HCT116 (cell line): ENCODE results near the gene GNG4. TPM values are rescaled to one million over a fixed set of nuclear protein-coding genes. Genes with fewer than 3 reads are reported as not detected.

Experiments
- ATAC-seq: fragments of 200-7000 bp; cut with Tn5 transposase; 2 replicates; pipeline ENCODE4 v1.9.1; 2020; ENCODE audit warnings: mild to moderate bottlenecking, moderate library complexity
- BruUV-seq: library from RNA; stranded (reverse); fragments of 400-500 nt; replicated peaks from 2 replicates; lab custom pipeline; 2021; lab: Mats Ljungman, UMichigan
- CTCF ChIA-PET: fragments of 300-600 bp; sonication (Branson Sonifier 250); formaldehyde crosslinking; loops from one replicate; lab custom pipeline; 2021; ENCODE audit warnings: antibody characterized with exemption; lab: Charles Lee
- POLR2A ChIA-PET: fragments of 300-600, 350-600 bp; sonication (Branson Sonifier 250); formaldehyde crosslinking; loops from one replicate; lab custom pipeline; 2021; ENCODE audit warnings: antibody characterized with exemption; lab: Charles Lee
- RAD21 ChIA-PET, 2 experiments: fragments of 300-600 bp; sonication (Branson Sonifier 250); formaldehyde crosslinking; loops; one replicate each; lab custom pipeline; 2023; ENCODE audit warnings: low total read pairs in 2 of 2; ENCODE audit not compliant: uncharacterized antibody in 2 of 2, unreplicated experiment in 2 of 2, low non-redundant PET in 1 of 2; lab: Charles Lee
- DNase-seq: peaks from one replicate; pipeline ENCODE4 v3.0.0-alpha.2; 2010; ENCODE audit warnings: low read depth, low spot score
- H2AFZ ChIP-seq: fragments of 200-600 bp; shearing (Covaris generic), sonication (generic); 2 replicates; pipeline ENCODE4 v1.6.1; 2017; ENCODE audit warnings: low read depth, mixed run types, mixed read lengths, antibody characterized with exemption, low read length; ENCODE audit not compliant: poor library complexity, severe bottlenecking
- H3K27ac ChIP-seq: 2 replicates; pipeline ENCODE4 v1.5.1; 2012; ENCODE audit warnings: low read depth, low read length
- H3K27me3 ChIP-seq: fragments of 200-600 bp; sonication (generic); 2 replicates; pipeline ENCODE4 v1.6.1; 2016; ENCODE audit warnings: mixed run types, low read length, mixed read lengths; ENCODE audit not compliant: insufficient read depth
- H3K36me3 ChIP-seq, 2 experiments: fragments of 200-500 bp in 1 of 2; fragments of 200-600 bp in 1 of 2; sonication (Bioruptor generic) in 1 of 2; sonication (generic) in 1 of 2; 2 replicates each; pipeline versions ENCODE4 v1.5.1 to v1.6.1; 2014 to 2016; ENCODE audit warnings: low read length in 2 of 2, inconsistent platforms in 1 of 2, mixed read lengths in 1 of 2, mixed run types in 1 of 2; ENCODE audit not compliant: insufficient read depth in 2 of 2, control insufficient read depth in 1 of 2
- H3K4me1 ChIP-seq, 2 experiments: fragments of 200-600 bp in 1 of 2; sonication (generic) in 1 of 2; 2 replicates each; pipeline versions ENCODE4 v1.5.1 to v1.6.1; 2012 to 2017; ENCODE audit warnings: low read length in 2 of 2, inconsistent platforms in 1 of 2, mild to moderate bottlenecking in 1 of 2, mixed read lengths in 1 of 2, mixed run types in 1 of 2, moderate library complexity in 1 of 2; ENCODE audit not compliant: insufficient read depth in 2 of 2, control insufficient read depth in 1 of 2
- H3K4me2 ChIP-seq: fragments of 200-600 bp; sonication (generic); 2 replicates; pipeline ENCODE4 v1.6.1; 2017; ENCODE audit warnings: mixed run types, low read length, mixed read lengths
- H3K4me3 ChIP-seq, 2 experiments: fragments of 200-600 bp in 1 of 2; sonication (generic) in 1 of 2; replicated peaks in 1 of 2; 2 replicates each; pipeline ENCODE4 v1.5.1; 2011 to 2016; ENCODE audit warnings: low read length in 2 of 2, control low read depth in 1 of 2, low read depth in 1 of 2, mild to moderate bottlenecking in 1 of 2, mixed read lengths in 1 of 2, mixed run types in 1 of 2
- H3K79me2 ChIP-seq: fragments of 200-600 bp; sonication (generic); 2 replicates; pipeline ENCODE4 v1.6.1; 2017; ENCODE audit warnings: mild to moderate bottlenecking, mixed run types, low read length, moderate library complexity, mixed read lengths; ENCODE audit not compliant: insufficient read depth
- H3K9ac ChIP-seq: fragments of 200-600 bp; sonication (generic); 2 replicates; pipeline ENCODE4 v1.6.1; 2016; ENCODE audit warnings: low read length, mixed read lengths
- H3K9me2 ChIP-seq: fragments of 200-600 bp; sonication (generic), shearing (Covaris generic); 2 replicates; pipeline ENCODE4 v1.6.1; 2017; ENCODE audit warnings: mixed run types, mild to moderate bottlenecking, moderate library complexity; ENCODE audit not compliant: insufficient read depth
- H3K9me3 ChIP-seq, 2 experiments: fragments of 200-500 bp in 1 of 2; fragments of 200-600 bp in 1 of 2; sonication (Bioruptor generic) in 1 of 2; sonication (generic) in 1 of 2; 2 replicates each; pipeline ENCODE4 v1.6.1; 2014 to 2017; ENCODE audit warnings: low read length in 2 of 2, mixed read lengths in 2 of 2, inconsistent platforms in 1 of 2, low read depth in 1 of 2, mild to moderate bottlenecking in 1 of 2, mixed run types in 1 of 2, moderate library complexity in 1 of 2; ENCODE audit not compliant: control insufficient read depth in 1 of 2, insufficient read depth in 1 of 2
- H4K20me1 ChIP-seq: fragments of 200-600 bp; sonication (generic), shearing (Covaris generic); 2 replicates; pipeline ENCODE4 v1.6.1; 2017; ENCODE audit warnings: mixed run types, mild to moderate bottlenecking, moderate library complexity; ENCODE audit not compliant: insufficient read depth
- ATF3 ChIP-seq: IDR thresholded peaks from 2 replicates; pipeline ENCODE4 v1.6.1; 2012
- CBX3 ChIP-seq: IDR thresholded peaks from 2 replicates; pipeline ENCODE4 v1.6.1; 2012; ENCODE audit warnings: low read depth
- CTCF ChIP-seq, 3 experiments: fragments of 200-600 bp in 1 of 3; sonication (generic) in 1 of 3; IDR thresholded peaks in 2 of 3; conservative IDR thresholded peaks in 1 of 3; 2 replicates each; pipeline ENCODE4 v1.5.1; 2012 to 2017; ENCODE audit warnings: low read depth in 2 of 3, low read length in 2 of 3, antibody characterized with exemption in 1 of 3, borderline replicate concordance in 1 of 3, control low read depth in 1 of 3, mild to moderate bottlenecking in 1 of 3, mixed read lengths in 1 of 3, mixed run types in 1 of 3, moderate library complexity in 1 of 3; ENCODE audit not compliant: insufficient read depth in 1 of 3
- EGR1 ChIP-seq: IDR thresholded peaks from 2 replicates; pipeline ENCODE4 v1.6.1; 2012; ENCODE audit warnings: low read depth
- ELF1 ChIP-seq: IDR thresholded peaks from 2 replicates; pipeline ENCODE4 v1.6.1; 2012; ENCODE audit warnings: low read depth, borderline replicate concordance
- EZH2 ChIP-seq: fragments of 200-600 bp; sonication (generic); IDR thresholded peaks from 2 replicates; pipeline ENCODE4 v1.6.1; 2017; ENCODE audit warnings: antibody characterized with exemption, mixed run types
- EZH2phosphoT487 ChIP-seq: fragments of 200-600 bp; IDR thresholded peaks from 2 replicates; pipeline ENCODE4 v1.6.1; 2018; ENCODE audit warnings: antibody characterized with exemption, borderline replicate concordance
- FOSL1 ChIP-seq: IDR thresholded peaks from 2 replicates; pipeline ENCODE4 v1.6.1; 2012; ENCODE audit warnings: low read depth
- MAX ChIP-seq: IDR thresholded peaks from 2 replicates; pipeline ENCODE4 v1.6.1; 2012
- POLR2AphosphoS5 ChIP-seq: IDR thresholded peaks from 2 replicates; pipeline ENCODE4 v1.6.1; 2011; ENCODE audit warnings: mild to moderate bottlenecking, low read depth, low read length, moderate library complexity
- RAD21 ChIP-seq: IDR thresholded peaks from 2 replicates; pipeline ENCODE4 v1.6.1; 2012; ENCODE audit warnings: low read depth, mild to moderate bottlenecking
- REST ChIP-seq: IDR thresholded peaks from 2 replicates; pipeline ENCODE4 v1.6.1; 2012; ENCODE audit warnings: low read depth
- SP1 ChIP-seq: IDR thresholded peaks from 2 replicates; pipeline ENCODE4 v1.6.1; 2012; ENCODE audit warnings: low read depth
- SRF ChIP-seq: IDR thresholded peaks from 2 replicates; pipeline ENCODE4 v1.6.1; 2012; ENCODE audit warnings: low read depth
- TCF7L2 ChIP-seq: IDR thresholded peaks from 2 replicates; pipeline ENCODE4 v1.7.0; 2011; ENCODE audit warnings: borderline replicate concordance, inconsistent platforms; ENCODE audit not compliant: insufficient read depth, insufficient read length; ENCODE audit errors: extremely low read depth
- YY1 ChIP-seq: IDR thresholded peaks from 2 replicates; pipeline ENCODE4 v1.6.1; 2011; ENCODE audit warnings: low read length, low read depth, moderate library complexity, mild to moderate bottlenecking; ENCODE audit not compliant: insufficient replicate concordance; ENCODE audit errors: extremely low read depth
- ZFX ChIP-seq: fragments of 450-650 bp; IDR thresholded peaks from 2 replicates; pipeline ENCODE4 v1.6.1; 2017
- ZNF274 ChIP-seq: fragments of 200-500 bp; sonication (Bioruptor generic); IDR thresholded peaks from 2 replicates; pipeline ENCODE4 v1.6.1; 2014; ENCODE audit warnings: mild to moderate bottlenecking, low read depth, low read length, inconsistent platforms
- intact Hi-C: fragments of 100-400 bp; cut with micrococcal nuclease; formaldehyde crosslinking; loops from 2 replicates; pipeline ENCODE4 v1.10.0; 2022
- total RNA-seq: library from RNA; stranded (reverse); gene quantifications from one replicate; pipeline ENCODE4 v1.2.1, GENCODE V29; 2021; ENCODE audit not compliant: unreplicated experiment
- TF ChIP-seq, protein P1 (sequence below): IDR thresholded peaks from 2 replicates; pipeline ENCODE4 v1.6.1; 2011; ENCODE audit warnings: mild to moderate bottlenecking, low read length, moderate library complexity; ENCODE audit not compliant: insufficient replicate concordance; ENCODE audit errors: extremely low read depth

Gene GNG4
- total RNA-seq, 1 experiment from 2014 or later = 10.6 TPM

DNA sequence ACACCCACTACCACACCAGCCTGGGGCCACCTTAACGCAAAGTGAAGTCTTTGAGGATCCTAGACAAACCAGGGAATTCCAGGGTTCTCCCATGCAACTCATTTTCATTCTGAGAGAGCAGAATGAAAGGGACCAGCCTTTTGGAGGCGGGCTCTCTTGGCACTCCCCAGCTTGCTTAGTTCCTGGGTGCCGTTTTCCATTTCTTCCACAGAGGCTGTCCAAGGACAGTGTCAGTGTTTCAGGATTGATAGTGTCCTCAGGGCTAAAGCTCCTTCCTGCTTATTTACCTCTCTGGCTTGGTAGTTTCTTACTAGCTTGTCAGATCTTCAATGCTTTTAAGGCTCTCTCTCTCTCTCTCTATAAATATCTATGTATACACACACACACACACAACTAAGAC is 30.1 kb upstream of the GNG4 start:
- no peak overlapping the region for H3K4me2 ChIP-seq
- CTCF ChIA-PET = no interaction called here
- TF ChIP-seq CTCF (IDR thresholded peaks at IDR 0.05 in 2 of 3, conservative IDR thresholded peaks at IDR 0.05 in 1 of 3; ENCODE audit: borderline replicate concordance in 1 of 3, insufficient read depth in 1 of 3, low read depth in 2 of 3, low read length in 2 of 3) (no peak), TCF7L2 (no peak), REST (no peak), ZFX (no peak), MAX (no peak), POLR2AphosphoS5 (no peak), EZH2phosphoT487 (no peak), RAD21 (no peak), SP1 (no peak), EGR1 (no peak), FOSL1 (no peak), ATF3 (no peak), YY1 (no peak), EZH2 (no peak), CBX3 (no peak), SRF (no peak), ELF1 (no peak), ZNF274 (no peak)
- TF ChIP-seq, protein P1, sequence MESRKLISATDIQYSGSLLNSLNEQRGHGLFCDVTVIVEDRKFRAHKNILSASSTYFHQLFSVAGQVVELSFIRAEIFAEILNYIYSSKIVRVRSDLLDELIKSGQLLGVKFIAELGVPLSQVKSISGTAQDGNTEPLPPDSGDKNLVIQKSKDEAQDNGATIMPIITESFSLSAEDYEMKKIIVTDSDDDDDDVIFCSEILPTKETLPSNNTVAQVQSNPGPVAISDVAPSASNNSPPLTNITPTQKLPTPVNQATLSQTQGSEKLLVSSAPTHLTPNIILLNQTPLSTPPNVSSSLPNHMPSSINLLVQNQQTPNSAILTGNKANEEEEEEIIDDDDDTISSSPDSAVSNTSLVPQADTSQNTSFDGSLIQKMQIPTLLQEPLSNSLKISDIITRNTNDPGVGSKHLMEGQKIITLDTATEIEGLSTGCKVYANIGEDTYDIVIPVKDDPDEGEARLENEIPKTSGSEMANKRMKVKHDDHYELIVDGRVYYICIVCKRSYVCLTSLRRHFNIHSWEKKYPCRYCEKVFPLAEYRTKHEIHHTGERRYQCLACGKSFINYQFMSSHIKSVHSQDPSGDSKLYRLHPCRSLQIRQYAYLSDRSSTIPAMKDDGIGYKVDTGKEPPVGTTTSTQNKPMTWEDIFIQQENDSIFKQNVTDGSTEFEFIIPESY = no peak
- TF ChIP-seq, all 23 proteins: peak for 0
- Histone ChIP-seq H3K9me3 (0 out of 4 replicates have a peak, but pooled peaks cover 0 to 6% of the 10 kb centered on the region in 2 experiments), H3K4me3 (no peak overlapping the region), H3K4me1 (no peaks in the 10 kb centered on the region), H3K79me2 (no peaks in the 10 kb centered on the region), H3K27me3 (no peaks in the 10 kb centered on the region), H4K20me1 (no peaks in the 10 kb centered on the region), H3K36me3 (no peaks in the 10 kb centered on the region), H3K9me2 (no peaks in the 10 kb centered on the region), H2AFZ (no peak overlapping the region), H3K27ac (no peak overlapping the region), H3K9ac (no peak overlapping the region)
- no peak for ATAC-seq
- no peak for DNase-seq
- intact Hi-C loops = no loop called here
- ChIA-PET POLR2A (no interaction called here), RAD21 (no interaction called here)
- BruUV-seq = no TSS peak
